Forelimb muscle (tissue), 1 donor: ENCODE data around the gene CT45A10. TPM values are rescaled to one million over a fixed set of nuclear protein-coding genes. Genes with fewer than 3 reads are reported as not detected.
"Not testable (repeated sequence)": the region's sequence is repeated elsewhere in the genome, so short reads cannot be mapped to it uniquely, and the experiment has no call there.

Experiments
- DNase-seq: peaks from one replicate; pipeline ENCODE4 v3.0.0-alpha.2; 2013; ENCODE audit warnings: low read depth
- polyA plus RNA-seq: library from polyadenylated mRNA; unstranded; fragments of 120-200 nt; gene quantifications from one replicate; pipeline ENCODE4 v1.2.1, GENCODE V29; 2013; ENCODE audit not compliant: insufficient read length

The CT45A10 gene
- polyA plus RNA-seq: not detected

GRCh38 chrX:135893294-135893817 lies at the start of gene CT45A10, which contains the start of gene SAGE1:
Gene CT45A10, minus strand, starts transcription at chrX:135893444. Its CDS starts 8,100 bp downstream, at chrX:135885344.
Gene SAGE1, plus strand, starts transcription at chrX:135893716. Its CDS starts 2,527 bp downstream, at chrX:135896243.
- DNase-seq: no peak

GRCh38 chrX:135931644-135932487 lies 38.6 kb upstream of the CT45A10 start:
- no peak for DNase-seq

GRCh38 chrX:135927897-135928296 lies 34.7 kb upstream of the CT45A10 start:
- DNase-seq: no peak

GRCh38 chrX:135923353-135923752 lies 30.1 kb upstream of the CT45A10 start:
- no peak for DNase-seq

GRCh38 chrX:135920516-135920915 lies 27.3 kb upstream of the CT45A10 start:
- DNase-seq: not testable (repeated sequence)

- no peak for DNase-seq
Observed at GRCh38 chrX:135914404-135914803, 21.2 kb upstream of the CT45A10 start.

- no peak for DNase-seq
Observed at GRCh38 chrX:135910251-135910650, 17.0 kb upstream of the CT45A10 start.

- DNase-seq: no peak
Observed at GRCh38 chrX:135892781-135893180, 463 bp downstream of the CT45A10 start.

- DNase-seq: no peak
Observed at GRCh38 chrX:135890087-135890585, 3.1 kb downstream of the CT45A10 start.

- not testable (repeated sequence) for DNase-seq
Observed at GRCh38 chrX:135888976-135889375, 4.3 kb downstream of the CT45A10 start.

GRCh38 chrX:135888230-135888629 lies 5.0 kb downstream of the CT45A10 start:
- not testable (repeated sequence) for DNase-seq

- not testable (repeated sequence) for DNase-seq
Observed at GRCh38 chrX:135882741-135883140, 10.5 kb downstream of the CT45A10 start.

GRCh38 chrX:135871712-135872111 lies 21.5 kb downstream of the CT45A10 start, which contains the start of gene CT45A9:
Gene CT45A9, minus strand, starts transcription at chrX:135871812. Its CDS starts 3,751 bp downstream, at chrX:135868061.
- not testable (repeated sequence) for DNase-seq

GRCh38 chrX:135854438-135854837 lies 38.8 kb downstream of the CT45A10 start, which contains the start of gene CT45A8:
Gene CT45A8, minus strand, starts transcription at chrX:135854538. Its CDS starts 3,755 bp downstream, at chrX:135850783.
- DNase-seq: not testable (repeated sequence)

- DNase-seq: not testable (repeated sequence)
Observed at GRCh38 chrX:135837180-135837579, 56.1 kb downstream of the CT45A10 start, which contains the start of gene CT45A7. Gene CT45A7, minus strand, starts transcription at chrX:135837280. Its CDS starts 3,747 bp downstream, at chrX:135833533.

Other genes with a start within 250 kb of the CT45A10 start
- 0.24 TPM for gene CT45A1, start 179.8 kb downstream of the CT45A10 start, polyA plus RNA-seq
- gene CT45A3, start 125.3 kb downstream of the CT45A10 start, polyA plus RNA-seq: not detected
- 0.89 TPM for gene CT45A5, start 107.9 kb downstream of the CT45A10 start, polyA plus RNA-seq
- not detected for gene CT45A6, start 90.7 kb downstream of the CT45A10 start, polyA plus RNA-seq
- gene CT45A2, start 73.4 kb downstream of the CT45A10 start, polyA plus RNA-seq: not detected
- gene CT45A7, start 56.2 kb downstream of the CT45A10 start, polyA plus RNA-seq: not detected
- gene CT45A8, start 38.9 kb downstream of the CT45A10 start, polyA plus RNA-seq: not detected
- not detected for gene CT45A9, start 21.6 kb downstream of the CT45A10 start, polyA plus RNA-seq
- gene SAGE1, start 272 bp upstream of the CT45A10 start, polyA plus RNA-seq: not detected
- 16.8 TPM for gene MMGT1, start 80.5 kb upstream of the CT45A10 start, polyA plus RNA-seq
- 7.5 TPM for gene SLC9A6, start 92.0 kb upstream of the CT45A10 start, polyA plus RNA-seq